HG03280 (cell line): Measurements from ENCODE around the gene KIR3DL1.
"Not testable (repeated sequence)": the region's sequence is repeated elsewhere in the genome, so short reads cannot be mapped to it uniquely, and the experiment has no call there.

ENCODE experiments used
- ATAC-seq: cut with Tn5 transposase; IDR thresholded peaks from one replicate; pipeline ENCODE4 v1.9.1; 2021; ENCODE audit warnings: mild to moderate bottlenecking, moderate library complexity; ENCODE audit not compliant: unreplicated experiment

KIR3DL1 gene

GRCh38 chr19:54806516-54806838 is 9.8 kb upstream of the KIR3DL1 start:
- no peak for ATAC-seq

GRCh38 chr19:54814571-54814970 is 1.7 kb upstream of the KIR3DL1 start:
- ATAC-seq = not testable (repeated sequence)

- no peak for ATAC-seq
Measured at GRCh38 chr19:54817670-54818536, 1.6 kb downstream of the KIR3DL1 start.

GRCh38 chr19:54824416-54824815 is 8.1 kb downstream of the KIR3DL1 start:
- not testable (repeated sequence) for ATAC-seq

GRCh38 chr19:54825326-54825725 is 9.1 kb downstream of the KIR3DL1 start:
- ATAC-seq = not testable (repeated sequence)

- not testable (repeated sequence) for ATAC-seq
Measured at GRCh38 chr19:54828064-54828463, 11.8 kb downstream of the KIR3DL1 start.

- not testable (repeated sequence) for ATAC-seq
Measured at GRCh38 chr19:54832496-54832895, 16.2 kb downstream of the KIR3DL1 start, which contains the start of gene KIR2DS4. KIR2DS4 (plus strand) TSS chr19:54832676.

GRCh38 chr19:54835126-54835525 is 18.9 kb downstream of the KIR3DL1 start:
- not testable (repeated sequence) for ATAC-seq

- ATAC-seq = not testable (repeated sequence)
Measured at GRCh38 chr19:54837522-54837921, 21.3 kb downstream of the KIR3DL1 start.

GRCh38 chr19:54843171-54843570 is 26.9 kb downstream of the KIR3DL1 start:
- ATAC-seq = not testable (repeated sequence)

- ATAC-seq = not testable (repeated sequence)
Measured at GRCh38 chr19:54850061-54850640, 33.9 kb downstream of the KIR3DL1 start, which contains the start of gene KIR3DL2. KIR3DL2 (plus strand) TSS chr19:54850443; CDS start chr19:54850476, 33 bp downstream.

GRCh38 chr19:54850930-54851329 is 34.7 kb downstream of the KIR3DL1 start:
- ATAC-seq = no peak

- no peak for ATAC-seq
Measured at GRCh38 chr19:54851353-54851752, 35.1 kb downstream of the KIR3DL1 start.

- not testable (repeated sequence) for ATAC-seq
Measured at GRCh38 chr19:54855241-54855640, 39.0 kb downstream of the KIR3DL1 start.

- not testable (repeated sequence) for ATAC-seq
Measured at GRCh38 chr19:54858476-54858875, 42.2 kb downstream of the KIR3DL1 start.

- not testable (repeated sequence) for ATAC-seq
Measured at GRCh38 chr19:54859421-54859820, 43.2 kb downstream of the KIR3DL1 start.

- not testable (repeated sequence) for ATAC-seq
Measured at GRCh38 chr19:54863459-54863858, 47.2 kb downstream of the KIR3DL1 start.

GRCh38 chr19:54871696-54872095 is 55.4 kb downstream of the KIR3DL1 start:
- no peak for ATAC-seq

- no peak for ATAC-seq
Measured at GRCh38 chr19:54873990-54874389, 57.7 kb downstream of the KIR3DL1 start, which contains the start of gene FCAR. FCAR (plus strand) TSS chr19:54874235; CDS start chr19:54874290, 55 bp downstream.

GRCh38 chr19:54875506-54875905 is 59.2 kb downstream of the KIR3DL1 start:
- no peak for ATAC-seq

GRCh38 chr19:54877471-54877870 is 61.2 kb downstream of the KIR3DL1 start:
- no peak for ATAC-seq
